HFF-Myc (cell line): Measurements from ENCODE around the gene STRIP2.

Source experiments
- DNase-seq: peaks from one replicate; pipeline ENCODE4 v3.0.0-alpha.2; 2011; ENCODE audit warnings: low read depth; ENCODE audit errors: extremely low read depth
- H3K4me3 ChIP-seq: replicated peaks from 2 replicates; pipeline ENCODE4 v1.5.1; 2011; ENCODE audit warnings: low read depth, mild to moderate bottlenecking, control low read depth, low read length
- CTCF ChIP-seq: IDR thresholded peaks from 2 replicates; pipeline ENCODE4 v1.5.1; 2012; ENCODE audit warnings: mild to moderate bottlenecking, low read depth, low read length, control low read depth; ENCODE audit errors: missing control alignments

The STRIP2 gene

DNA sequence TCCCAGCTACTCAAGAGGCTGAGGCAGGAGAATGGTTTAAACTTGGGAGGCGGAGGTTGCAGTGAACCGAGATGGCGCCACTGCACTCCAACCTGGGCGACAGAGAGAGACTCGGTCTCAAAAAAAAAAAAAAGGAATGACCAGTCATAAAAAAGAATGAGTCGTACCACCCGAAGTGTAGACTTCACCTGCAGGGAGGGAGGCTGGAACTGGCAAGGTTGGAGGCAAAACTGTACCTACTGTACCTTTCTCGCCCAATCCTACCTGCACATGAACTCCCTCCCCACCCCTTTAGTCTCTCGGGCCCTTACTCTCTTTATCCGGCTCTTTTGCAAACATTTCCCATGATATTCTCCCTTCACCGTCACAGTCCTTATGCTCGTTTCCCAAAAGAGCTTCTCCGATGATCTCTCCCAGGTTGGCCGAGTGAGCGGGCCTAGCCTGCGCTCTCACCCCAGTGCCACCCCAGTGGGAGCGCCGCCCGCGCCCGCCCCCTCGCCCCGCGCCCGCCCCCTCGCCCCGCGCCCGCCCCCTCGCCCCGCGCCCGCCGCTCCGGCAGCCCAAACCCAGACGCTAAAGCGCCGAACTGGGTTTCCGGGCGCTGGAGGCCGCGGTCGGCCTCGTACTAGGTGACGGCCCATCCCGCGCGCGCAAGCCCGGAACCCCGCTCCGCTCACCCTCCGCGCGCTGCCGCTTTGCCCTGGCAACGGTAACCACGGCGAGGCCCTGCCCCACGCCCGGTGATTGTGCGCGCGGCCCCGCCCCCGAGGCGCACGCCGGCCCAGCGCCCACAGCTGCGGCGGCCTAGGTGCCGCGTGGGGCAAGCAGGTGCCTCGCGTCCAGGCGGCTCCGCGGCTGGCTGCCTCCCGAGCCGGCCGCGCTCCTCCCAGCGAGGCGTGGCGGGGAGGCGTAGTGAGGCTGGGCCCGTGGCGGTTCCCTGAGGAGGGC, 67.8 kb downstream of the STRIP2 start, which contains the start of gene SMKR1:
Gene SMKR1 (plus strand): TSS at position 772 of the 948 bp plus-strand sequence. CDS start 294 bp downstream, outside the sequence.
- TF ChIP-seq CTCF: no peak
- DNase-seq: no peak
- H3K4me3 ChIP-seq: peak within 1 kb of the TSS; percentile 49

- peak overlapping the region; percentile 49 for H3K4me3 ChIP-seq
- no peak for DNase-seq
- TF ChIP-seq CTCF: no peak
Measured at GRCh38 chr7:129502708-129503685, 68.8 kb downstream of the STRIP2 start.

GRCh38 chr7:129503725-129504124, 69.5 kb downstream of the STRIP2 start:
- DNase-seq: no peak
- H3K4me3 ChIP-seq: no peak overlapping the region
- no peak for TF ChIP-seq CTCF

- no peak overlapping the region for H3K4me3 ChIP-seq
- no peak for DNase-seq
- no peak for TF ChIP-seq CTCF
Measured at GRCh38 chr7:129512192-129512591, 78.0 kb downstream of the STRIP2 start.

- TF ChIP-seq CTCF: no peak
- no peak for DNase-seq
Measured at GRCh38 chr7:129513546-129513945, 79.3 kb downstream of the STRIP2 start.

DNA sequence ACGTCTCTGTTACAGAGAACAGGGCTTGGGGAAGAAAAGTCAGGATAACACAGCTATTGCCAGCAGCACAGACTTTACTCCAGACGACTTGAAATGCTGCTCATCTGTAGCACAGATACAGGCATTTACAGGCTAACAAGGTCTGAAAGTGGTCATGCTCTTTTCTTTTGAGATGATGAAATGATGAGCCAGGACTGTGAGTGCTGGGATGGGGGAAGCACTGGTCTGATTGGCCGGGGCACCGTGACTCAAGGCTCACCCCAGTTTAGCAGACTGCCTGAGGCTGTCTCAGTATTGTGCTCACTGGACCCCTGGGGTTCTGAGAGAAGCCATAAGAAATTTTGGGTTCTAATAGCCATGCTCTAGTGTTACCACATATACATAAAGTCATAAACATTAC, 80.5 kb downstream of the STRIP2 start:
- no peak for TF ChIP-seq CTCF
- H3K4me3 ChIP-seq: no peak overlapping the region
- no peak for DNase-seq

More at GRCh38 chr7:129513546-129513945, 79.3 kb downstream of the STRIP2 start:
- no peak overlapping the region for H3K4me3 ChIP-seq
